T47D (cell line): Measurements from ENCODE around the gene PRKAR1B.

Experiments used
- DNase-seq, 2 experiments: peaks; one replicate each; pipeline versions ENCODE4 v3.0.0 to v3.0.0-alpha.2; 2011 to 2012; ENCODE audit warnings: low read depth in 1 of 2, low spot score in 1 of 2
- JUND ChIP-seq: IDR thresholded peaks from 2 replicates; pipeline ENCODE4 v1.6.1; 2012; ENCODE audit warnings: low read depth
- in situ Hi-C: cut with HindIII; loops from 2 replicates; pipeline ENCODE4 v1.10.0; 2016; ENCODE audit warnings: low sequenced_read_pairs, low pct_unique_long_range_greater_than_20kb

Gene PRKAR1B

GRCh38 chr7:583410-584121, 143.5 kb downstream of the PRKAR1B start:
- in situ Hi-C loops, result no loop called here
- no peak for DNase-seq
- no peak for TF ChIP-seq JUND

GRCh38 chr7:582931-583330, 144.2 kb downstream of the PRKAR1B start:
- no peak for TF ChIP-seq JUND
- in situ Hi-C loops, result no loop called here
- no peak for DNase-seq

GRCh38 chr7:582081-582835, 144.8 kb downstream of the PRKAR1B start:
- no peak for DNase-seq
- in situ Hi-C loops, result no loop called here
- no peak for TF ChIP-seq JUND

- TF ChIP-seq JUND, result no peak
- no peak for DNase-seq
- in situ Hi-C loops, result no loop called here
Measured at GRCh38 chr7:578386-578785, 148.7 kb downstream of the PRKAR1B start.

DNA sequence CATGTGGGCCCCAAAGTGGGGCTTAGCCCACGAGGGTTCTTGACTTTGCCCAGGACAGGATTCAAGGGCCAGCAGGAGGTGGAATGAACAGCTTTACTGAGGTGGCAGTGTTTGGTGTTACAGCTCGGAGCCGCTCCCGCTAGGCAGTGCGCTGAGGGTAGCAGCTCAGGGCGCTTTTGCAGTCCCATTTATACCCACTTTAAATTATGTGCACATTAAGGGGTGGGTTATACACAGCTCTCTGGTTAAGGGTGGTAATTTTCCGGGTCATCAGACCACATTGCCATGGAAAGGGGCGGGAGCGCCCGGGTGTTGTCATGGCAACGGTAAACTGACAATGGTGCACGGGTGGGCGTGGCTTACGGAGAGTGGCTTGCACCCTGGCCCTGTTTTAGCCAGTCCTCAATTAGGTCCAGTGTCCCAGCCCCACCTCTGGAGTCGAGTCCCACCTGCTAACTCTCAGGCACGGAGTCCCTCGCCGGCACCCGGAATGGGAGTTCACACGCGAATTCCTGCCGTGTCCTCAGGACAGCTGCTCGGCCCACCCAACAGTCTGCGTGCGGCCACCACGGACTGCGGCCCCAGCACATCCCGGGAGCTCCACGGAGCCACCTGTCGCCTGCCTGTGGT, 149.2 kb downstream of the PRKAR1B start:
- no peak for DNase-seq
- in situ Hi-C loops, result no loop called here
- TF ChIP-seq JUND, result no peak

- DNase-seq, result no peak
- in situ Hi-C loops, result no loop called here
- TF ChIP-seq JUND, result no peak
Measured at GRCh38 chr7:577278-577665, 149.8 kb downstream of the PRKAR1B start.

DNA sequence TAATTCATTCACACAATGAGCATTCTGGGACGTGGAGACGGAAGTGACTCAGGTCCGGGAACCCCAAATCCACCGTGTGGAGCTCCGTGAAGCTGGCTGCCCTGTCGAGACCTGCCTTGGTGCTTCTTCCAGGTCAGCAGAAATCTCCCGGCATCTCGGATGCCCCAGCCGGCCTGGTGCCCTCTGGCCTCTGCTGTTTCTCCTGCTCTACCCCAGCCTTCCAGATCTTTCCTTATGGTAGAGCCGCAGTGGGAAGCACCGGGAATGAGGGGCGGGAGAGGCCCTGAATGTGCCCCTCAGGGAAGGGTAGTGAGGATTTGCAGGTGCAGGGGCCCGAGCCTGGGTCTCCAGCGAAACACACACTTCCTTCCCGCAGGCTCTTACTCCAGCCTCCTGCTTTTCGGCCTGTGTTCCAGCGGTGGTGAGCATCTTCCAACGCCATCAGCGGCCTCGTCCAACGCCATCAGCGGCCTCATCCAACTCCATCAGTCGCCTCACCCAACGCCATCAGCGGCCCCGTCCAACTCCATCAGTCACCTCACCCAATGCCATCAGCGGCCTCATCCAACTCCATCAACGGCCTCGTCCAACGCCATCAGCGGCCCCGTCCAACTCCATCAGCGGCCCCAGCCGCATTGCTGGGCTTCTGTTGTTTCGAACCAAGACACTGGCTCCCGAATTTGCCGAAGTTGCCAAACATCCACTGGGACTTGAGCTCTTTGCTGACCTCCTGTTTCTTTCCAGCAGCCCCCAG, 150.4 kb downstream of the PRKAR1B start:
- no peak for DNase-seq
- no peak for TF ChIP-seq JUND
- in situ Hi-C loops, result no loop called here

GRCh38 chr7:575425-576366, 151.4 kb downstream of the PRKAR1B start:
- TF ChIP-seq JUND, result no peak
- no peak for DNase-seq
- in situ Hi-C loops, result no loop called here

- in situ Hi-C loops, result no loop called here
- no peak for DNase-seq
- no peak for TF ChIP-seq JUND
Measured at GRCh38 chr7:574661-575395, 152.3 kb downstream of the PRKAR1B start.

DNA sequence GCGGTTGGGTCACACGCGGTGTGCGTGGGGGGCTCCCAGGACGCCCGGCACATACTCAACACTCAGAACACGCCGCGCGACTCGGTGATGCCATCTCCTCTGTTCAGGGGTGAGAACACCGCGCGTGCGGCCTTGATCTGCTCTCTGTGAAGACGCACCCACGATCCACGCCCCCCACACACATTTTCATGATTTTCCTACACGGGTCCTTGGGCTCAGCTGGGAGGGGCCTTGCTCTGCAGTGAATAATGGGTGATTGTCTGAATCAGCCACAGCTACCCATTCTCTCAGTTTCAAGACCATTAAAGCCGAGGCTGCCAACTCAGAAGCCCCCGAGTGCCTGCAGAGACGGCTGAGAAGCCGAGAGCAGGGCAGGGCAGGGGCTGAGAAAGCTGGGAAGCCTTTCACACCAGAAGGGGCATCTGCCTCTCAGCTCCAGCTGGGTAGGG, 153.1 kb downstream of the PRKAR1B start:
- in situ Hi-C loops, result no loop called here
- no peak for TF ChIP-seq JUND
- no peak for DNase-seq
